ENCODE measurements around the gene SMIM32.

DNA sequence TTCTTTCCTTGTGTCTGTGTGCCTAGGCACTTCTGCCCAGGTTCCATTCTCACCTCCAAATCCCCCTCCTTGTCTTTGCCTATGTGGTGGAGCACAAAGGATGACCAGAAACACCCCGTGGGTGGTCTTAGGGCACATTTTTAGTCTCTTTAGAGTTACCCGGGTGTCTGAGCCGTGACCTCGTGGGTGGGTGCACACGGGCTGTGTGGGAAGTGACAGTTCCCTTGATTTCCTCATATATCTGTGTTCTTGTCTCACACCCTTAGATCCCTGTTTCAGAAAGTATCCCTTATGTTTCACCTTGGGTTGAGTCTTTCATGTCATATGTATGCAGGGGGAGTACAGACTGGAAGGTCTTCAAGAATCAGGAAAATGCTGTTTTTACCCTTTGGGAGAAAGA lies 13.4 kb upstream of the SMIM32 start:
- TF ChIP-seq, protein P1, sequence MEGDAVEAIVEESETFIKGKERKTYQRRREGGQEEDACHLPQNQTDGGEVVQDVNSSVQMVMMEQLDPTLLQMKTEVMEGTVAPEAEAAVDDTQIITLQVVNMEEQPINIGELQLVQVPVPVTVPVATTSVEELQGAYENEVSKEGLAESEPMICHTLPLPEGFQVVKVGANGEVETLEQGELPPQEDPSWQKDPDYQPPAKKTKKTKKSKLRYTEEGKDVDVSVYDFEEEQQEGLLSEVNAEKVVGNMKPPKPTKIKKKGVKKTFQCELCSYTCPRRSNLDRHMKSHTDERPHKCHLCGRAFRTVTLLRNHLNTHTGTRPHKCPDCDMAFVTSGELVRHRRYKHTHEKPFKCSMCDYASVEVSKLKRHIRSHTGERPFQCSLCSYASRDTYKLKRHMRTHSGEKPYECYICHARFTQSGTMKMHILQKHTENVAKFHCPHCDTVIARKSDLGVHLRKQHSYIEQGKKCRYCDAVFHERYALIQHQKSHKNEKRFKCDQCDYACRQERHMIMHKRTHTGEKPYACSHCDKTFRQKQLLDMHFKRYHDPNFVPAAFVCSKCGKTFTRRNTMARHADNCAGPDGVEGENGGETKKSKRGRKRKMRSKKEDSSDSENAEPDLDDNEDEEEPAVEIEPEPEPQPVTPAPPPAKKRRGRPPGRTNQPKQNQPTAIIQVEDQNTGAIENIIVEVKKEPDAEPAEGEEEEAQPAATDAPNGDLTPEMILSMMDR (conservative IDR thresholded peaks at IDR 0.05; ENCODE audit: low read length) = no peak
- TF ChIP-seq EZH2phosphoT487 (IDR thresholded peaks at IDR 0.05; ENCODE audit: borderline replicate concordance, low read depth, low read length) = no peak

All from OCI-LY7 (cell line).